Measurements from ENCODE around the gene CCDC167.

Gene CCDC167

DNA sequence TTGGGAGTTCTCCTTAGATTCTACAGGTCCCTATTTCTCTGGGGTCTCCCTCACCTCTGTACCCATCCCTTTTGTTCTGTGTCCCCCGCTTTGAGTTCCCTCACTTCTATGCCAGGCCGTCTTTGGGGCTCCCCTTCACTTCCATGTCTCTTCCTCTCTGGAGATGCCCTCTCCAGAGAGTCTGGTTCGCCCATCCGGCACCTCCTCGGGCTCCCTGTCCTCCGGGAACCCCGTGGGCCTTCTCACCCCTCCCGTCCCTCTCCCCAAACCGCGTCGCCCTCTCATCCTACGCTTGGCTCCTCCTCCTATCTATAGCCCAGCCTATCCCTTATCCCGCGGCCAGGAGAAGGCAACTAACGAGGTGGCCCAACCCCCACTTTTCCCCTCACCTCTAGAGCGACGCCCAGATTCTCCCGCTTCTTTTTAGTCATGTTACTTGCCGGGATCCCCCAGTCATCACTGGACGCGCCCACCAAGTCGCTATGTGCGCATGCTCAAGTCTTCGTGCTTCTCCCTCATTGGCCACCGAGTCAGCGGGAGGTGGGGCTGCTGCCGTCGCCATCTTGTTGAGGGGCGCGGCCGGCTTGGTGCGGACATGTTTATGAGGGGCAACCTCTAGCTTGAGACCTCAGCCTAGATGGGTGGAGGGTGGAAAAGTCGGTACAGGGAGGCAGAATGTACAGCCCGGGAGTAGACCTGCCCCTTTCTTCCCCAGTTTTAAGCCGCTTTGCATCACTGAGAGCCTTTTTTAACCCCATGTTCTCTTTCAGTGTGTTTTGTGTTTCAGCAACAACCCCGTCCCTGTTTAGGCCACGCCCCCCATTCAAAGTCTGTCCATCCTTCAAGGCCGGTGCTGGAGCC is at the start of gene CCDC167:
CCDC167 (minus strand) TSS at position 461 of the 861 bp plus-strand sequence; CDS start at position 431, 30 bp downstream.
- DNase-seq (ENCODE audit: low spot score) = peak; percentile 99

GRCh38 chr6:37549154-37549553 is 49.5 kb upstream of the CCDC167 start:
- no peak for DNase-seq (ENCODE audit: low spot score)

DNA sequence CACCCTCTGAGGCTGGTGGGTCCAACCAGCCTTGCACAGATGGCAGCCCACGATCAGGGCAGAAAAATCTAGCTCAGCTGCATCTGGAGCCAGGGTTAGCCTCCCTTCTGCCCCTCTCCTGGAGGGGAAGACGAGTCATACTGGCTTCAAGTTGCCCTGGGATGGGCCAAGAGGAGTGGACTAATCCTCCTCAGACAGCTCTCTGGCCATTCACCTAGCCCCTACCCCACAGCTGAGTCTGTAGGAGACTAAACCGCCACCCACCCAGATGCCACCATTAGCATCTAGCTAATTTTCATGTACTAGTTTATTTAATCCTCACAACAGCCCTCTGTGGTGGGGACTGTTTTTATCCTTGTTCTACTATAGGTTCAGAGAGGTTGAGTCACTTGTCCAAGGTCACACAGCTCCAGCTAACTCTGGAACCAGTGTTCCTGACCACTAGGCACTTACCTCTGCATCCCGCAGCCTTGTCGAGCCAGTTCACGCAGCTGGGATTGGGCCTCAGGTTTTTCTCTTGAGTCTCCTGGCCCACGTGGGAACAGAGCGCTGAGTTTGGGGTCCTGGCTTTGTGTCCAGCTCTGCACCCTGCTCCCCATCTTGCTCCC is 48.5 kb upstream of the CCDC167 start:
- no peak for DNase-seq (ENCODE audit: low spot score)

GRCh38 chr6:37547564-37548061 is 47.9 kb upstream of the CCDC167 start:
- DNase-seq (ENCODE audit: low spot score) = no peak

DNA sequence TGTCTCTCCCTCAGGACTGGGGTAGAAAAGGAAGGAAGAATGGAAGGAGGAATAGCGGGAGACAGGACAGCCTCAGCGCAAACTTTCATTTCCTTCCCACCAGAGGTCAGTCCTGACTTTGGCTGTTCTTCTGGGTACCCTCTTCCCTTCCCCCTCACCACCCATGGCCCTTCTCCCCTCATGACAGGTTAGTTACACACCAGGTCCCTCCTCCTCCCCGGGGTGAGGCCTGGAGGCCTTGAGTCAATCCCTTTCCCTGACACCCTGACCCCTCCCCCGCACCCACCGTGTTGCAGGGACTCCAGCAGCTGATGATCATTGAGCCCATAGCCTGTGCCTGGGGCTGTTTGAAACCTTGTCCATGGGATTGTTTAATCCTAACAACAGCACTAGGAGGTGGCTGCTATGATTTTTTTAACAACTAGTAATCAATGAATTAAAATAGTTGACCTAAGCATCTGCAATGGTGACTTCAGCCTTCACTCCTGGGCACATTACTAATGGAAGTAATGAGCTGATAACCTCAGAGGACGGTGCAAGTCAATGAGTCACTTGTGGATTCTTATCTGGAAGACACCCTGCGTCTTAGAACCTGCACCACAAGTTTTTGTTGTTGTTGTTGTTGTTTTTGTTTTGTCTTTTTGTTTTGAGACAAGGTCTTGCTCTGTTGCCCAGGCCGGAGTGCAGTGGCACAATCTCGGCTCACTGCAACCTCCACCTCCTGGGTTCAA is 46.6 kb upstream of the CCDC167 start:
- DNase-seq (ENCODE audit: low spot score) = no peak

- DNase-seq (ENCODE audit: low spot score) = no peak
Observed at GRCh38 chr6:37544530-37544929, 44.8 kb upstream of the CCDC167 start.

DNA sequence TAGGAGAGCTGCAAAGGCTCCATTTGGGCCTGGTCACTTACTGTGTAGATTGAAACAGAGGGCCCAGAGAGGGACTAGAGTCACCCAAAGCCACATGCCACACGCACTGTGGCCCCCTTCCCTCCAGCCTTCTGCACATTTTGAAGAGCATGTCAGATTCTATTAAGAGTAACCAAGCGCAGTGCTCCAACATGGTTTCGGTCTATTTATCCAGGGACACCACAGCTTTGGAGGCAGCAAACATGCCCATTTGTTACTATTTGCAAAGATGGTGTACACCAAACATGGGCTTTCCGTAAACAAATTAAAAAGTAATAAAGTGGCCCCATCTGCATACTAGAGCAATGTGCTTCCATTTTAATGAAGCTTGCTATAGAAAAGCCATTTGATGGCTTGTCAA is 43.7 kb upstream of the CCDC167 start:
- DNase-seq (ENCODE audit: low spot score) = no peak

- no peak for DNase-seq (ENCODE audit: low spot score)
Observed at GRCh38 chr6:37541346-37541745, 41.7 kb upstream of the CCDC167 start.

- no peak for DNase-seq (ENCODE audit: low spot score)
Observed at GRCh38 chr6:37540390-37540789, 40.7 kb upstream of the CCDC167 start.

DNA sequence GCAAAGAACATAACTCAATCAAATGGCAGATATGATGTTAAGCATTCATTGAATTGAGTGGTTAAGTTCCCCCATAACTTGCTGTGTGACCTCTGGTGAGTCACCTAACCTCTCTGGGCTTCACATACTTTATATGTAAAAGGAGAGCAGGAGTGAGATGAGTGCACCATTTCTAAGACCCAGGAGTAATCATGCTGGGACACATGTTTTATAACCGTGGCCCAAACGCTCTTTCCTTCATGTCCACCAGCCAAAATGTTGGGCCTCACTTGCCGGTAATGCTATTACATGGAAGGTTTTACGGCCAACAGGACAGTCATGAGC is 40.3 kb upstream of the CCDC167 start:
- no peak for DNase-seq (ENCODE audit: low spot score)

GRCh38 chr6:37539171-37540028 is 39.7 kb upstream of the CCDC167 start:
- DNase-seq (ENCODE audit: low spot score) = no peak

DNA sequence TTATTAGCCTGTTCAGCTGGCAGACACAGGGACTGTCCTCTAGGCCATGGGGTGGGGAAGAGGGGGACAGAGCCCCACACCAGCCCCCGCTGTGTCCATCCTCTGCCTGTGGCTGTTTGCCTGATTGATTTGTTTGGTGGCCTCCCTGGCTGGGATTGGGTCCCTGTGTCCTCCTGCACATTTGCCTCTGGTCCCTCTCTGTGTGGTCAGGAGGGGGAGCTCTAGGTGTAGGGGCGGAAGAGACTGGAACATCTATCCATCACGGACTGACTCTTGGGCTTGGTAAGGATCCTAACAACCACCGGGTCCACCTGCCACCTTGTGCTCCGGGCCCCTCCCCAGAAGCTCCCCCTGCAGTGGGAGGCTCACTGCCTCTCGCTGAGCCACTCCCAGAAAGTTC is 38.4 kb upstream of the CCDC167 start:
- no peak for DNase-seq (ENCODE audit: low spot score)

DNA sequence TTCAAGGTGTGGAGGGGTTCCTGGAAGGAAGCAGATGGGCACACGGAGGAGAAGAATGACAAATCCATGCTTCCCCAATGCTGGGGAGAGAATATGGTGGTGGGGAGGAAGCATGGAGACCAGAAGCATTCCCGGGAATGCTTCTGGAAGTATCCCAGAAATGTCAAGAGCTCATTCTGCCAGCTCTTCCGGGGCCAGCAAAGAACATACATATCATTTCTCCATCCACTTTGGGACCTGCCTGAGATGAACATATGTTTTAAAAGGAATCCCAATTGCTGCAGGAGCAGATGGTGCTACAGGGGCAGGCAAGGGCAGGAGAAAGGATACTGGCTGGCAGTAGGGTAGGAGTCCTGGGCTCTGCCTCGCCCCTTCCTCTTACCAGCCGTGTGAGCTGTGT is 37.9 kb upstream of the CCDC167 start:
- no peak for DNase-seq (ENCODE audit: low spot score)

- DNase-seq (ENCODE audit: low spot score) = no peak
Observed at GRCh38 chr6:37536491-37537190, 36.9 kb upstream of the CCDC167 start.

GRCh38 chr6:37535759-37536490 is 36.2 kb upstream of the CCDC167 start:
- DNase-seq (ENCODE audit: low spot score) = no peak

- no peak for DNase-seq (ENCODE audit: low spot score)
Observed at GRCh38 chr6:37535428-37535758, 35.7 kb upstream of the CCDC167 start.

- no peak for DNase-seq (ENCODE audit: low spot score)
Observed at GRCh38 chr6:37534893-37535292, 35.2 kb upstream of the CCDC167 start.

- no peak for DNase-seq (ENCODE audit: low spot score)
Observed at GRCh38 chr6:37532122-37532521, 32.4 kb upstream of the CCDC167 start.

DNA sequence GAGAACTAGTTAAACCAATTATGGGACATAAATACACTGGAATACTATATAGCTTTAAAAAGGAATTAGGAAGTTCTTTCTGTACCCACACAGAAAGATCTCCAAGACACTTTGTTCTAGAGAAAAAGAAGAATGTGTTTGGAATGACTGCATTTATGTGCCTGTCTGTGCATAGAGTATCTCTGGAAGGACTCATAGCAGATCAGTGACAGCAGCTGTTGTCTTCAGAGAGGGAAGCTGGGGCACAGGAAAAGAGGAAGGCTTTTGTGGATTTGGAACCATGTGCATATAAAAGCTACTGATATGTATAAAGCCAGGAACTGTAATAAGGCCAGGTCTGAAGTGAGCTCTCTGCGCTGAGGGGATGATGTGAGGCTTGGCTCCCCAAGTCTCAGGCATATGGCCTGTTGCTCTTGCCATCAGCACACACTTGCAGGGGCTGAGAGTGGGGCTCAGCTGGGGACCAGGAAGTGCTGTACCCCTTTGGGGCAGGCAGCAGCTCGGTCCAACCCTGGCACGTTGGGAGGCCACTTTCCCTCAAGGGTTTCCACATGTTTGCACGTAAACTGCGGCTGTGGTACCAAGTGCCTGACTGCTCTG is 31.8 kb upstream of the CCDC167 start:
- DNase-seq (ENCODE audit: low spot score) = no peak

DNA sequence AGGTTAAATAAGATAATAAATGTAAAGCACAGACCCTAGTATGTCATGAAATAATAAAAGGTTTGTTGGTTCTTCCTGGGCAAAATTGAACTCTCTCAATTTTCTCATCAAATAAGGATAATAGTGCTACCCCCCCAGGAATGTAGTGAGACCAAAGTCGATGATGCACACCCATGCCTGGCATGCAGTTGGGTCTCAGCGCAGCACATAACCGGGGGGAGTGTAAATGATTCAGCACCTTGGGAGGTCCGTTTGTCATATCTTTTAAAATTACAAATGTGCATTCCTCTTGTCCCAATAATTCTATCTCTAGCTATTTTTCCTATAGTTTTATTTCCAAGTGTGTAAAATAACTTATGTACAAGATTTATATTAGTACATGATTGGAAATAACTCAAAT is 31.3 kb upstream of the CCDC167 start:
- DNase-seq (ENCODE audit: low spot score) = no peak

Measured in RKO (cell line).